Measurements from ENCODE around the gene KLHL22.
"Not testable (repeated sequence)": the region's sequence is repeated elsewhere in the genome, so short reads cannot be mapped to it uniquely, and the experiment has no call there.

KLHL22 gene

GRCh38 chr22:20472629-20473442, 22.8 kb downstream of the KLHL22 start:
- H3K4me3 Mint-ChIP-seq, result no peak overlapping the region
- H3K36me3 Mint-ChIP-seq (ENCODE audit: low read depth), result peaks cover 16% of the 10 kb centered on the region
- H3K27me3 Mint-ChIP-seq, result no peaks in the 10 kb centered on the region
- peaks cover 52% of the 10 kb centered on the region for H3K4me1 Mint-ChIP-seq (ENCODE audit: low read depth)
- H3K27ac Mint-ChIP-seq, result peak overlapping the region; percentile 21
- H3K9me3 Mint-ChIP-seq, result no peaks in the 10 kb centered on the region

GRCh38 chr22:20471126-20471833, 24.3 kb downstream of the KLHL22 start:
- peaks cover 16% of the 10 kb centered on the region for H3K36me3 Mint-ChIP-seq (ENCODE audit: low read depth)
- H3K4me3 Mint-ChIP-seq, result no peak overlapping the region
- H3K27me3 Mint-ChIP-seq, result no peaks in the 10 kb centered on the region
- no peak overlapping the region for H3K27ac Mint-ChIP-seq
- no peaks in the 10 kb centered on the region for H3K9me3 Mint-ChIP-seq
- H3K4me1 Mint-ChIP-seq (ENCODE audit: low read depth), result peaks cover 44% of the 10 kb centered on the region

GRCh38 chr22:20470525-20470924, 25.1 kb downstream of the KLHL22 start:
- Mint-ChIP-seq H3K36me3 (ENCODE audit: low read depth) (peaks cover 16% of the 10 kb centered on the region), H3K4me1 (ENCODE audit: low read depth) (peaks cover 42% of the 10 kb centered on the region)
- not testable (repeated sequence) for H3K9me3 Mint-ChIP-seq, H3K4me3 Mint-ChIP-seq, H3K27ac Mint-ChIP-seq, H3K27me3 Mint-ChIP-seq

GRCh38 chr22:20469110-20469868, 26.3 kb downstream of the KLHL22 start:
- Mint-ChIP-seq H3K9me3 (no peaks in the 10 kb centered on the region), H3K27ac (peak overlapping the region; percentile 31), H3K27me3 (no peaks in the 10 kb centered on the region), H3K4me1 (ENCODE audit: low read depth) (peaks cover 42% of the 10 kb centered on the region), H3K36me3 (ENCODE audit: low read depth) (peaks cover 19% of the 10 kb centered on the region), H3K4me3 (no peak overlapping the region)

GRCh38 chr22:20466659-20467379, 28.8 kb downstream of the KLHL22 start:
- H3K27ac Mint-ChIP-seq, result no peak overlapping the region
- no peaks in the 10 kb centered on the region for H3K27me3 Mint-ChIP-seq
- peaks cover 49% of the 10 kb centered on the region for H3K4me1 Mint-ChIP-seq (ENCODE audit: low read depth)
- no peak overlapping the region for H3K4me3 Mint-ChIP-seq
- H3K9me3 Mint-ChIP-seq, result no peaks in the 10 kb centered on the region
- peaks cover 24% of the 10 kb centered on the region for H3K36me3 Mint-ChIP-seq (ENCODE audit: low read depth)

GRCh38 chr22:20465759-20466077, 29.9 kb downstream of the KLHL22 start:
- Mint-ChIP-seq H3K27ac (no peak overlapping the region), H3K36me3 (ENCODE audit: low read depth) (peaks cover 18% of the 10 kb centered on the region), H3K4me3 (no peak overlapping the region), H3K9me3 (no peaks in the 10 kb centered on the region), H3K4me1 (ENCODE audit: low read depth) (peaks cover 49% of the 10 kb centered on the region), H3K27me3 (no peaks in the 10 kb centered on the region)

GRCh38 chr22:20464912-20465758, 30.5 kb downstream of the KLHL22 start:
- H3K27me3 Mint-ChIP-seq, result no peaks in the 10 kb centered on the region
- no peak overlapping the region for H3K4me3 Mint-ChIP-seq
- H3K4me1 Mint-ChIP-seq (ENCODE audit: low read depth), result peaks cover 49% of the 10 kb centered on the region
- H3K27ac Mint-ChIP-seq, result peak overlapping the region; percentile 94
- H3K9me3 Mint-ChIP-seq, result no peaks in the 10 kb centered on the region
- H3K36me3 Mint-ChIP-seq (ENCODE audit: low read depth), result peaks cover 14% of the 10 kb centered on the region

- Mint-ChIP-seq H3K27ac (peak overlapping the region; percentile 94), H3K36me3 (ENCODE audit: low read depth) (peaks cover 17% of the 10 kb centered on the region), H3K9me3 (no peaks in the 10 kb centered on the region), H3K4me1 (ENCODE audit: low read depth) (peaks cover 46% of the 10 kb centered on the region), H3K4me3 (no peak overlapping the region), H3K27me3 (no peaks in the 10 kb centered on the region)
These were observed 31.4 kb downstream of the KLHL22 start for GRCh38 chr22:20464096-20464614.

- H3K4me1 Mint-ChIP-seq (ENCODE audit: low read depth), result peaks cover 41% of the 10 kb centered on the region
- H3K36me3 Mint-ChIP-seq (ENCODE audit: low read depth), result peaks cover 16% of the 10 kb centered on the region
- H3K27ac Mint-ChIP-seq, result peak overlapping the region; percentile 94
- no peaks in the 10 kb centered on the region for H3K27me3 Mint-ChIP-seq
- peak overlapping the region; percentile 32 for H3K4me3 Mint-ChIP-seq
- H3K9me3 Mint-ChIP-seq, result no peaks in the 10 kb centered on the region
These were observed 32.1 kb downstream of the KLHL22 start for GRCh38 chr22:20463324-20464095.

GRCh38 chr22:20459862-20460261, 35.7 kb downstream of the KLHL22 start:
- Mint-ChIP-seq H3K4me3 (no peak overlapping the region), H3K27ac (no peak overlapping the region), H3K4me1 (ENCODE audit: low read depth) (peaks cover 41% of the 10 kb centered on the region)

GRCh38 chr22:20459152-20459542, 36.4 kb downstream of the KLHL22 start:
- H3K4me1 Mint-ChIP-seq (ENCODE audit: low read depth), result peaks cover 34% of the 10 kb centered on the region
- no peaks in the 10 kb centered on the region for H3K27me3 Mint-ChIP-seq
- H3K9me3 Mint-ChIP-seq, result no peaks in the 10 kb centered on the region
- no peak overlapping the region for H3K27ac Mint-ChIP-seq
- H3K4me3 Mint-ChIP-seq, result no peak overlapping the region
- H3K36me3 Mint-ChIP-seq (ENCODE audit: low read depth), result peaks cover 19% of the 10 kb centered on the region

More at GRCh38 chr22:20459862-20460261, 35.7 kb downstream of the KLHL22 start:
- H3K27me3 Mint-ChIP-seq, result no peaks in the 10 kb centered on the region
- H3K36me3 Mint-ChIP-seq (ENCODE audit: low read depth), result peaks cover 24% of the 10 kb centered on the region
- H3K9me3 Mint-ChIP-seq, result no peaks in the 10 kb centered on the region

GRCh38 chr22:20458530-20459151, 37.0 kb downstream of the KLHL22 start:
- Mint-ChIP-seq H3K27ac (peak overlapping the region; percentile 28), H3K9me3 (no peaks in the 10 kb centered on the region), H3K4me1 (ENCODE audit: low read depth) (peaks cover 29% of the 10 kb centered on the region), H3K27me3 (no peaks in the 10 kb centered on the region), H3K4me3 (no peak overlapping the region), H3K36me3 (ENCODE audit: low read depth) (peaks cover 16% of the 10 kb centered on the region)

All from stimulated activated naive CD8-positive, alpha-beta T cell treated with anti-CD3 and anti-CD28 coated beads, Interleukin-15, Interleukin-2, amounts not matched to agents 100 ng/mL and 50 ng/mL, for 24 hours (primary cell).